Esophagus squamous epithelium (tissue), 5 donors: ENCODE measurements around the gene PPHLN1. TPM values are rescaled to one million over a fixed set of nuclear protein-coding genes. Genes with fewer than 3 reads are reported as not detected.
A peak's percentile ranks its signal among the peaks of the same experiment; 100 is the strongest.

ENCODE experiments used
- DNase-seq: peaks from one replicate; lab custom pipeline; 2025; lab: John Stamatoyannopoulos, UW
- H3K27ac ChIP-seq, 4 donors: fragments of 200-600 bp; sonication (generic); one replicate each; pipeline ENCODE4 v1.5.1; 2016 to 2019; ENCODE audit warnings: mild to moderate bottlenecking in 1 of 4
- H3K27me3 ChIP-seq, 4 donors: fragments of 200-600 bp; sonication (generic); 1 replicate in 3 of 4; 2 replicates in 1 of 4; pipeline versions ENCODE4 v1.5.1 to v1.6.0; 2017 to 2021; ENCODE audit warnings: antibody characterized with exemption in 1 of 4
- H3K36me3 ChIP-seq, 3 donors: fragments of 200-600 bp; sonication (generic); one replicate each; pipeline ENCODE4 v1.5.1; 2016 to 2019
- H3K4me1 ChIP-seq, 3 donors: fragments of 200-600 bp; sonication (generic); one replicate each; pipeline ENCODE4 v1.5.1; 2017 to 2019
- H3K4me3 ChIP-seq, 4 donors: fragments of 200-600 bp; sonication (generic); 1 replicate in 3 of 4; 2 replicates in 1 of 4; pipeline ENCODE4 v1.5.1; 2016 to 2019; ENCODE audit warnings: mild to moderate bottlenecking in 2 of 4, moderate library complexity in 1 of 4
- H3K9me3 ChIP-seq, 3 donors: fragments of 200-600 bp; sonication (generic); one replicate each; pipeline ENCODE4 v1.5.1; 2016 to 2019
- CTCF ChIP-seq, 6 experiments: fragments of 450-650 bp in 4 of 6; fragments of 200-600 bp in 2 of 6; sonication (generic) in 2 of 6; IDR thresholded peaks; one replicate each; pipeline ENCODE4 v1.5.1; 2016 to 2019; ENCODE audit warnings: antibody characterized with exemption in 6 of 6, mild to moderate bottlenecking in 4 of 6, moderate library complexity in 4 of 6
- POLR2A ChIP-seq, 4 donors: fragments of 450-650 bp; IDR thresholded peaks; one replicate each; pipeline ENCODE4 v1.6.1; 2017; ENCODE audit warnings: antibody characterized with exemption in 4 of 4, mild to moderate bottlenecking in 4 of 4, moderate library complexity in 3 of 4
- WGBS, 2 donors: methylation state at CpG; one replicate each; pipeline ENCODE4 v1.1.5; 2018; 5-methylcytosine and 5-hydroxymethylcytosine counted together
- intact Hi-C: fragments of 100-400 bp; cut with DNase I; formaldehyde crosslinking; loops from one replicate; pipeline ENCODE4 v1.15.0; 2022
- total RNA-seq, 4 donors: library from RNA; depleted of rRNA; stranded (reverse); fragments of >200 nt; gene quantifications; one replicate each; pipeline ENCODE4 v1.1.0, GENCODE V29; 2016
- donor health status: DM: yes; HTN: yes; CAD: no.

Gene PPHLN1
- total RNA-seq, 4 donors from 2014 or later = 31.2 to 59.1 (median 40.0) TPM

GRCh38 chr12:42315108-42315507 is 10.9 kb upstream of the PPHLN1 start:
- intact Hi-C loops = no loop called here
- H3K4me3 ChIP-seq = no peak overlapping the region
- no peaks in the 10 kb centered on the region for H3K9me3 ChIP-seq
- H3K36me3 ChIP-seq = peaks cover 0 to 89% (median 14%) of the 10 kb centered on the region in 3 donors
- H3K27ac ChIP-seq = no peak overlapping the region
- H3K4me1 ChIP-seq = no peaks in the 10 kb centered on the region
- no peaks in the 10 kb centered on the region for H3K27me3 ChIP-seq
- no peak for DNase-seq
- WGBS, 2 donors = 90 to 93% methylated on average over 2 of the region's 2 CpGs
- TF ChIP-seq POLR2A (IDR thresholded peaks at IDR 0.05) (no peak), CTCF (IDR thresholded peaks at IDR 0.05) (no peak)

GRCh38 chr12:42320796-42321195 is 5.2 kb upstream of the PPHLN1 start:
- H3K36me3 ChIP-seq = peaks cover 0 to 70% (median 7%) of the 10 kb centered on the region in 3 donors
- H3K27ac ChIP-seq = no peak overlapping the region
- intact Hi-C loops = no loop called here
- TF ChIP-seq POLR2A (IDR thresholded peaks at IDR 0.05) (no peak), CTCF (IDR thresholded peaks at IDR 0.05) (no peak)
- DNase-seq = no peak
- no peaks in the 10 kb centered on the region for H3K9me3 ChIP-seq
- no peaks in the 10 kb centered on the region for H3K27me3 ChIP-seq
- peaks cover 3 to 15% (median 3%) of the 10 kb centered on the region in 3 donors for H3K4me1 ChIP-seq
- no peak overlapping the region for H3K4me3 ChIP-seq

- intact Hi-C loops = no loop called here
- DNase-seq = no peak
- no peak overlapping the region for H3K27ac ChIP-seq
Observed at GRCh38 chr12:42322567-42322966, 3.4 kb upstream of the PPHLN1 start.

GRCh38 chr12:42323856-42324255 is 2.1 kb upstream of the PPHLN1 start:
- no peak overlapping the region for H3K27ac ChIP-seq
- DNase-seq = no peak
- no peaks in the 10 kb centered on the region for H3K27me3 ChIP-seq
- peaks cover 14 to 38% (median 15%) of the 10 kb centered on the region in 3 donors for H3K4me1 ChIP-seq
- H3K9me3 ChIP-seq = no peaks in the 10 kb centered on the region
- H3K36me3 ChIP-seq = peaks cover 0 to 40% (median 0%) of the 10 kb centered on the region in 3 donors
- H3K4me3 ChIP-seq = no peak overlapping the region
- WGBS, 2 donors = 86 to 92% methylated on average over 6 of the region's 6 CpGs
- TF ChIP-seq CTCF (IDR thresholded peaks at IDR 0.05) (no peak), POLR2A (IDR thresholded peaks at IDR 0.05) (no peak)
- intact Hi-C loops = no loop called here

More at GRCh38 chr12:42322567-42322966, 3.4 kb upstream of the PPHLN1 start:
- H3K36me3 ChIP-seq = peaks cover 0 to 52% (median 0%) of the 10 kb centered on the region in 3 donors
- H3K9me3 ChIP-seq = no peaks in the 10 kb centered on the region
- no peak overlapping the region for H3K4me3 ChIP-seq
- H3K4me1 ChIP-seq = peaks cover 13 to 25% (median 13%) of the 10 kb centered on the region in 3 donors
- no peak for TF ChIP-seq POLR2A (IDR thresholded peaks at IDR 0.05)
- no peaks in the 10 kb centered on the region for H3K27me3 ChIP-seq

GRCh38 chr12:42325326-42325652 is 678 bp upstream of the PPHLN1 start:
- Histone ChIP-seq H3K27me3 (no peaks in the 10 kb centered on the region), H3K4me3 (peak overlapping the region; percentile 65 to 93 (median 84)), H3K9me3 (no peaks in the 10 kb centered on the region), H3K4me1 (peaks cover 14 to 53% (median 15%) of the 10 kb centered on the region in 3 donors), H3K36me3 (peaks cover 0 to 40% (median 0%) of the 10 kb centered on the region in 3 donors), H3K27ac (peak overlapping the region; percentile 88 to 94 (median 93))
- WGBS, 2 donors = 22 to 26% methylated on average over 7 of the region's 7 CpGs
- no peak for TF ChIP-seq CTCF (IDR thresholded peaks at IDR 0.05)
- no peak for TF ChIP-seq POLR2A (IDR thresholded peaks at IDR 0.05)
- intact Hi-C loops = no loop called here
- DNase-seq = no peak
